Measurements from ENCODE around the gene CD44. TPM values are rescaled to one million over a fixed set of nuclear protein-coding genes. Genes with fewer than 3 reads are reported as not detected.
"Not testable (repeated sequence)": the region's sequence is repeated elsewhere in the genome, so short reads cannot be mapped to it uniquely, and the experiment has no call there.

CD44 gene
- total RNA-seq, 2 donors from 2014 or later: 166 to 203 TPM

DNA sequence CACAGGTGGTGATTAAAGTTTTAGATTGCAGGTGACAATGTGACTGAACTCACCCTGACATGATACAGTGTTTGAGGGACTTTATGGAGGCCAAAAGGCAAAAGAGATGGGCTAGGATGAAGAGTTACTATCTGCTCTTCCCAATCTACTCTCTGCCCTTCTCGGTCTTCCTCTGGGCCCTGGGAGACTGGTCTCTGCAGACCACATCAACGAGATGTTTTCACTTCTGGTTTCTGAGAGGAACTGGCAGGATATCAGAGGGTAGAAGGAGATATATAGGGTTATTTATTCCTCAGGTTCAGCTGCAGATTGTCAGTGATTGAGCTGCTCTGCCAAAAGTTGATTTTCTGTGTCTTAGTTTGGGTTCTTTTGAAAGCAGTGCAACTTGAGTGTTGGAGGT is 32.4 kb upstream of the CD44 start:
- TF ChIP-seq POLR2AphosphoS5 (IDR thresholded peaks at IDR 0.05): no peak
- TF ChIP-seq, protein P1, sequence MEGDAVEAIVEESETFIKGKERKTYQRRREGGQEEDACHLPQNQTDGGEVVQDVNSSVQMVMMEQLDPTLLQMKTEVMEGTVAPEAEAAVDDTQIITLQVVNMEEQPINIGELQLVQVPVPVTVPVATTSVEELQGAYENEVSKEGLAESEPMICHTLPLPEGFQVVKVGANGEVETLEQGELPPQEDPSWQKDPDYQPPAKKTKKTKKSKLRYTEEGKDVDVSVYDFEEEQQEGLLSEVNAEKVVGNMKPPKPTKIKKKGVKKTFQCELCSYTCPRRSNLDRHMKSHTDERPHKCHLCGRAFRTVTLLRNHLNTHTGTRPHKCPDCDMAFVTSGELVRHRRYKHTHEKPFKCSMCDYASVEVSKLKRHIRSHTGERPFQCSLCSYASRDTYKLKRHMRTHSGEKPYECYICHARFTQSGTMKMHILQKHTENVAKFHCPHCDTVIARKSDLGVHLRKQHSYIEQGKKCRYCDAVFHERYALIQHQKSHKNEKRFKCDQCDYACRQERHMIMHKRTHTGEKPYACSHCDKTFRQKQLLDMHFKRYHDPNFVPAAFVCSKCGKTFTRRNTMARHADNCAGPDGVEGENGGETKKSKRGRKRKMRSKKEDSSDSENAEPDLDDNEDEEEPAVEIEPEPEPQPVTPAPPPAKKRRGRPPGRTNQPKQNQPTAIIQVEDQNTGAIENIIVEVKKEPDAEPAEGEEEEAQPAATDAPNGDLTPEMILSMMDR (IDR thresholded peaks at IDR 0.05): no peak
- intact Hi-C loops (cut with DNase I): no loop called here
- 74% methylated on average over 2 of the region's 2 CpGs for WGBS

DNA sequence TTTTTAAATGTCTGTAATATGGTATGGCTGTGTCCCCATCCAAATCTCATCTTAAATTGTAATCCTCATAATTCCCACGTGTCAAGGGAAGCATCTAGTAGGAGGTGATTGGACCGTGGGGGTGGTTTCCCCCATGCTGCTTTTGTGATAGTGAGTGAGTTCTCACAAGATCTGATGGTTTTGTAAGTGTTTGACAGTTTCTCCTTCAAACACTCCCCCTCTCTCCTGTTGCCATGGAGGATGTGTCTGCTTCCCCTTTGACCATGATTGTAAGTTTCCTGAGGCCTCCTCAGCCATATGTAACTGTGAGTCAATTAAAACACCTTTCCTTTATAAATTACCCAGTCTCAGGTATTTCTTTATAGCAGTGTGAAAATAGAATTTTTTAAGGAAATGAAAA is 31.1 kb upstream of the CD44 start:
- 79% methylated on average over 2 of the region's 2 CpGs for WGBS
- DNase-seq (ENCODE audit: low spot score): no peak
- Histone ChIP-seq H3K27ac (no peak overlapping the region), H3K36me3 (no peaks in the 10 kb centered on the region), H3K4me3 (no peak overlapping the region), H3K27me3 (replicated peaks; ENCODE audit: insufficient read depth) (no peaks in the 10 kb centered on the region), H3K4me1 (replicated peaks) (no peaks in the 10 kb centered on the region), H3K9me3 (no peaks in the 10 kb centered on the region)
- TF ChIP-seq, protein P1 (IDR thresholded peaks at IDR 0.05): no peak
- no peak for TF ChIP-seq POLR2A (IDR thresholded peaks at IDR 0.05)
- TF ChIP-seq POLR2AphosphoS5 (IDR thresholded peaks at IDR 0.05): no peak
- intact Hi-C loops (cut with DNase I): no loop called here

More for the DNA sequence above, 32.4 kb upstream of the CD44 start:
- H3K9me3 ChIP-seq: no peaks in the 10 kb centered on the region
- H3K27ac ChIP-seq: no peak overlapping the region
- no peaks in the 10 kb centered on the region for H3K27me3 ChIP-seq (replicated peaks; ENCODE audit: insufficient read depth)
- H3K4me3 ChIP-seq: no peak overlapping the region
- no peaks in the 10 kb centered on the region for H3K4me1 ChIP-seq (replicated peaks)
- no peaks in the 10 kb centered on the region for H3K36me3 ChIP-seq
- no peak for DNase-seq (ENCODE audit: low spot score)

DNA sequence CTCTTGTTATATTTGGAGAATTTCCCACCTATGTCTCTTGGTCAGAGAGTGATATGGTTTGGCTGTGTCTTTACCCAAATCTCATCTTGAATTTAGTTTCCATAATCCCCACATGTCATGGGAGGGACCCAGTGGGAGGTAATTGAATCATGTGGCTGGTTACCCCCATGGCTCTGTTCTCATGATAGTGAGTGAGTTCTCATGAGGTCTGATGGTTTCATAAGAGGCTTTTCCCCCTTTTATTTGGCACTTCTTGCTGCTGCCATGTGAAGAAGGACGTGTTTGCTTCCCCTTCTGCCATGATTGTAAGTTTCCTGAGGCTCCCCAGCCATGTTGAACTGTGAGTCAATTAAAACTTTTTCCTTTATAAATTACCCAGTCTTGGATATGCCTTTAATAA is 30.6 kb upstream of the CD44 start:
- H3K9me3 ChIP-seq; H3K27me3 ChIP-seq (replicated peaks; ENCODE audit: insufficient read depth); H3K4me1 ChIP-seq (replicated peaks); intact Hi-C loops (cut with DNase I); H3K27ac ChIP-seq; DNase-seq (ENCODE audit: low spot score); H3K4me3 ChIP-seq; H3K36me3 ChIP-seq: not testable (repeated sequence)
- 93% methylated on average over 1 of the region's 1 CpG for WGBS

DNA sequence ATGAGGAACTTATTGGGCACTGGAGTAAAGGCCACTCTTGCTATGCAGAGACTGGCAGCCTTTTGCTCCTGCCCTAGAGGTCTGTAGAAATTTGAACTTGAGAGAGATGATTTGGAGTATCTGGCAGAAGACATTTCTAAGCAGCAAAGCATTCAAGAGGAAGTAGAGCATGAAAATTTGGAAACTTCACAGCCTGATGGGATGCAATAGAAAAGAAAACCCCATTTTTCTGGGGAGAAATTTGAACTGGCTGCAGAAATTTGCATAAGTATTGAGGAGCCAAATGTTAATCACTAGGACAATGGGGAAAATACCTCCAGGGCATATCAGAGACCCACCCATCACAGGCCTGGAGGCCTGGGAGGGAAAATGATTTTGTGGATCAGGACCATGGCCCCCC is 29.9 kb upstream of the CD44 start:
- intact Hi-C loops (cut with DNase I): no loop called here
- no peaks in the 10 kb centered on the region for H3K4me1 ChIP-seq (replicated peaks)
- no peak overlapping the region for H3K4me3 ChIP-seq
- H3K9me3 ChIP-seq: no peaks in the 10 kb centered on the region
- no peak for DNase-seq (ENCODE audit: low spot score)
- H3K36me3 ChIP-seq: no peaks in the 10 kb centered on the region
- no peak overlapping the region for H3K27ac ChIP-seq
- TF ChIP-seq POLR2AphosphoS5 (IDR thresholded peaks at IDR 0.05): no peak
- no peak for TF ChIP-seq POLR2A (IDR thresholded peaks at IDR 0.05)
- TF ChIP-seq, protein P1 (IDR thresholded peaks at IDR 0.05): no peak
- H3K27me3 ChIP-seq (replicated peaks; ENCODE audit: insufficient read depth): no peaks in the 10 kb centered on the region

DNA sequence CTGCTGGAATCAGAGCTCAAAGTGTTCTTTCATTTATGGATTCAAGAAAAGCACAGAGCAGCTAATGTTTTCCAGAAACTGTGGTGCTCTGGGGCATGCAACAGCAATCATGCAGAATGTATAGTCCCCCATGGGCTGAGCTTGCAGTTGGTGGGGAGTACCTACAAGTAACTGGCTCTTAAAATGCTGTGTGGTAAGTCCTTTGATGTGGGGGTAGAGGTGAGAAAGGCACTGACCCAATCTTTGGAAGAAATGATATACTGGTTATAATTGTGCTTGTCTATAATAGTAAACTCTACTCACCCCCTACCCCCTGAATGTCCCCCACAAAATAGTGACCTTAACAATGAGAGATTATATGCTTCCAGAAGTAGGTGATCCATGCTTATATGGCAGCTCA is 29.1 kb upstream of the CD44 start:
- Histone ChIP-seq H3K27me3 (replicated peaks; ENCODE audit: insufficient read depth) (no peaks in the 10 kb centered on the region), H3K4me1 (replicated peaks) (no peaks in the 10 kb centered on the region)
- TF ChIP-seq, protein P1 (IDR thresholded peaks at IDR 0.05): no peak
- TF ChIP-seq POLR2A (IDR thresholded peaks at IDR 0.05) (no peak), POLR2AphosphoS5 (IDR thresholded peaks at IDR 0.05) (no peak)

More for the DNA sequence above, 29.1 kb upstream of the CD44 start:
- H3K36me3 ChIP-seq: no peaks in the 10 kb centered on the region
- H3K9me3 ChIP-seq: no peaks in the 10 kb centered on the region
- no peak overlapping the region for H3K27ac ChIP-seq
- intact Hi-C loops (cut with DNase I): no loop called here
- DNase-seq (ENCODE audit: low spot score): no peak
- H3K4me3 ChIP-seq: no peak overlapping the region
